Stimulated activated CD4-positive, alpha-beta T cell treated with anti-CD3 and anti-CD28 coated beads, Interleukin-2, amount 100 ng/mL, for 48 hours (primary cell): ENCODE measurements around the gene GDPD5.

Experiments used
- DNase-seq, 2 donors: peaks; one replicate each; pipeline ENCODE4 v3.0.0-alpha.2; 2020

GDPD5 gene

DNA sequence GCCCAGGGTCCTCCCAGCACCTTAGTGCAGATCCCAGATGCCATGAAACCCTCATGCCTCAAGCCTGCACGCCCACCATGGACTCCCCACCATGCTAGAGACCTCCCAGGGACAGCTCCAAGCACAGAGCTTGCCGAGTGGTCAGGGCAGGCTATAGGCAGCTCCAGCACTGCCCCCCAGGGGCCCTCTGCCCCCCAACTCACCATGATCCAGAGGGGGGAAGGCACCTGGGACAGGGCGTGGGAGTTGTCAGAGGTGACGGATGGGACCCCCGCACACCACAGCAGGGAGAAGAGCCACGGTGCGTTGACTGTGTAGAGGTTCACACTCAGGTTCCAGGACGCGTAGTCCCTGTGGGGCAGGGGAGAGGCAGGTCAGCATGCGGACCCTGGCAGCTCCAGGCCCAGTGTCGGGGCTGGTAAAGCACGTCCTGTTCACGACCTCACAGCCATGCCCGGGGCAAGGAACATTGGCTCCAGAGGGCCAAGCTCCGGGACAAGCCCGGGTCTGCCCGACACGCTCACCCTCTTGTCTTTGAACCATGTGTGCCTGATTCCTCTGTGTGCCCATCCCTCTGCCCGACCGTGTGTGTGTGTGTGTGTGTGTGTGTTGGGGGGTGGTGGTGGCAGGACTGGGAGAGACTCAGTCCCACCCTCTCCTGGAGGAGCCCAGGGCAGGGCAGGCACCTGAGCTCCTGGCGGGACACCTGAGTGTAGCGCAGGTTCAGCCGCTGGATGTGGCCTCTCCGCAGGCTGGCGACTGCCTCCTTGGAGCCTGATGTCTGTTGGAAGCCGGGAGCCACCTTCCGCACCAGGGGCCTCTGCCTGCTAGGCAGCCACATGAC lies 84.6 kb downstream of the GDPD5 start:
- DNase-seq: no peak

DNA sequence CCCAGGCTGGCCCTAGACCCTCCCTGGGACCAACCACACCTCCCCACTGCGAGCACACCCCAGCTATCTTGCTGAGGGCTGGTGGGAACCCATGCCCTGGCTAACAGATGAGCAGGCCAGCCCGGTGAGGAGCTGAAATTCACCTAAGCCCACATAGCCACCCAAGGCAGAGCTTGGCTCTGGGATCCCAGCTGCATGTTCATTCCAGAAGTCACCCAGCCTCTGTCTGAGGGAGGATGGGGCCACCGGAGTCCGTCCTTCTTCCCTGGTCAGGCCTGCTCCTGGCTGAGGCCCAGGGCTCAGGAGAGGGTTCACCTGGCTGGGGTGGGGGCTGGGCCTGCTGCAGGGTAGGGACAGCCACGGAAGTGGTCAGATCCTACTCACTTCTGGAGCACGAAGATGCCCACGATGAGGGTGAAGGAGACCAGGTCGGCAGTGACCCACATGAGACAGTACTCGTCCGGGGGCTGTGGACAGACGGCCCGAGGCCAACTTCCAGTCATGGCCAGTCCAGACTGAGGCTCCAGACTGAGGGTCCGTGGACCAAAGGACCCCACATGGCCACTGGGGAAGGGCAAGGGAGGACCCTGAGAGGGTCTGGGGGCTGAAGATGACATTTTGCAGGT lies 86.1 kb downstream of the GDPD5 start:
- no peak for DNase-seq

DNA sequence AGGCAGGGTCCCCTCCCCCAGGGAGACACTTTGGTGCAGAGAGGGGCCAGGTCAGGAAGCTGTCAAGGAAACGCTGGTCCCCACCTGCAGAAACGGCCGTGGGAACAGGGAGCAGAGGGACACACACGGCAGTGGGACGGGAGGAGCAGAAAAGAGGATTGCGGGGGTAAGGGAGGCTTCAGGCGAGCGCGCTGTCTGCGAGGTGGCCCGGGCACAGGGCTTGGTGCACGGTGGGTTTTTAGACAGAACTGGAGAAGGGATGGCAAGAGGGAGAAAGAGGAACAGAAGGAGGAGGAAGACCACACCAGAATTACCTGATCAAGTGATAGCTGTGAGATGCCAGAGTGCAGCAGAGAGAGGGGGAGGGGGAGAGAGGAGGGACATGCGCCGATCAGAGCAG lies 86.7 kb downstream of the GDPD5 start:
- no peak for DNase-seq

DNA sequence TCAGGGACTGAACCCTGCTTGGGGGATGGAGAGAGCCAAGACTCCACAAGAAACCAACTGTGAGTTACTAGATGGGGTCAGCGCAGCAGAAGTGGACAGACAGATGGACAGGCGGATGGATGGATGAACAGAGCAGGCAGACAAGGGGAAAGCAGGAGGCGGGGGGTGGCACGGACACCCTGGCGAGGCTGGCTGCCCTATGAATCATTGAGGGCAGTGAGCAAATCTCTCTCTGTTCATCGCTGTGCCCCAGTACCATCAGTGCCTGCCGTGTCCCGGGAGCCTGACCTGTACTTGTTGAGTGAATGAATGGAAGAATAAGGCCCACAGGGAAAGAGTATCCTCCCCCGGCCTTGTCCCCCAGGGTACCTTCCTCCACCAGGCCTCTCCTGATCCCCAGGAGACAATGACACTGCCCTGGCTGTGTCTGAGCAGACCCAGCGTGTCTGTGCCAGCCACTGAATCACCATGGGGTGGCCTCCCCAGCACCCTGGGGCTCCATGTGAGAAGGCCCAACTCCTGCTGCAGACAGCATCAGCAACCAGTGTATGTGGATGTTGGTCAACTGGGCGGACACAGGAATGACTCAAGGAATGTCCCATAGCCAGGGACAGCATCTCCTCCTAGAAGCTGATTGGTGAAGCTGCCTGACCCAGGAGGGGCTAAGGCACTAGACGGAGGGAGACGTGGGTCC lies 87.6 kb downstream of the GDPD5 start:
- no peak for DNase-seq

DNA sequence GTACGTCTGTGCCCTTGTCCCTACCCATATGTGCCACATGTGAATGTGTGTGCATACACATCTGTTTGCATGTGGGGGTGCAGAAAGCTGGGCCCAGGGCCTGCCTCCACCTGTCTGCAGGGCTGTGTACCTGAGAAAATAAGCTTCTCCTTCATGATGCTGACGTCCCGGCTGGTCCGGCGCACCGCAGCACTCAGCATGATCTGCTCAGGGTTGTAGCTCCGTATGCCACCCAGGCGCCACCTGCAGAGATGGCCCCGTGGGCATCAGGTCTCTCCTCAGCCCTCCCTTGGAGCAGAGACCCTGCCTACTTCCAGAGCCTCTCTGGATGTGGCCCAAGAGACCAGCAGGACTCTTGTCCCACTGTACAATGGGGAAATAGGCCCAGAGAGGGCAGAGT lies 88.9 kb downstream of the GDPD5 start:
- no peak for DNase-seq

DNA sequence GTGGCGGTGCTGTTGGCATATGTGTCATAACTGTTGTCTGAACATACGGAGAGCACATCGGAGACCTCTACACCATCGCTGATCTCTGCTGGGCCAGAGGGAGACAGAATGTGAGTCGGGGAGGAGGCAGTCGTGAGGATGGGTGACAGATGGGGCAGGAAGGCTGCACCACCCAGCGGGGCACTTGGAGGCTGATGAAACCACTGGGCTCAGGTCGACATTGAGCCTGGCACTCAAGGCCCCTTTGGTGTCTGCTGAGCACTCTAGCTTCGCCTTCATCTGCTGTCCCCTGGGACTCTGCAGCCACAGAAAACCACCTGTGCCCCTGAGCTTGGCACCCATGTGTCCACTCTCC lies 90.2 kb downstream of the GDPD5 start:
- no peak for DNase-seq

DNA sequence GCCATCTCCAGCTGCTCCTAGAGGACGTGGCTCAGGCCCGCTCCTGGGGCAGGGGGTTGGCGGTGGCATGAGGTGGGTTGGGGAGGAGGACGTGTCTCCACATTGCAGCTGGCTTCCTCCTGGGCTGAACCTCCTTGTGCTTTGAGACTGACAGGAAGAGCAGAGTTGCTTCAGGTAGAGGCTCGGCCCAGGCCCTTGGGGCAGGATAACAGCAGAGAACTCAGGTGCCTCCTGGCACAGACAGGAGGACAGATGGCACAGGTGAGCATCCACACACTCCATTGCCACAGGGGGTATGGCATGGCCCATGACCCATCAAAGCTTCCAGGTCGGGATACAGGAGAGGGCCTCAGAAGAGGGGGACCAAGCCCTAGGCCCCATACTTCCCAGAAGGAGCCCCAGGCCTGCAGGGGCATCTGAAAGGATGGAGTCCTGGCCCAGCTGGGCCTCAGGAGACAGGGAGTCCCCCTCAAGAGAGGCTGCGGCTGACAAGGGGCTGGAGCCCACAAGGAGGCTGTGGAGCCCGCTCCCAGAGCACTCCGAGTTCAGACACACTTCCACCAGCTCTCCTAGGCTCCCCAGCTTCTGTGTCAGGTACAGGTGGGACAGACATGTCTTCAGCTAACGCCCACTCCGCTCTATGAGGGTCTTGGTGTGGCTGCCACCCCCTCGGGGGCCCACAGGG lies 90.7 kb downstream of the GDPD5 start:
- no peak for DNase-seq

DNA sequence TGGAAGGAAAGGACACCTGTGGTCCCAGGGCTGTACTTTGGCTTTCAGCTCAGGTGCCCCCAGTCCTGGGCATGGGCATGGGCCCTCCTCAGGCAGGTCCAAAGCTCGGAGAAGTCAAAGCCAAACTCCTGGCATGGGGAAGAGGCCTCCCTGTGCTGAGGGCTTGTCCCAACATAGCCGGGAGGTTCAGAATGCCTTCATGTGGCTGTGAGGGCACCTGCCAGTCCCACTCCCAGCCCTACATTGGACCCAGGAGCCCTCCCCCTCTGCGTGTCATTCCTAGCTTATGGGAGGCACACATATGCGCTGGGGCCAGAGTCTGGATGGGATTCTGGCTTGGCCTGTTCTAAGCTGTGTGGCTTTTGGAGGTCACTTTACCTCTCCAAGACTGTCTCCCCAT lies 91.7 kb downstream of the GDPD5 start:
- no peak for DNase-seq

DNA sequence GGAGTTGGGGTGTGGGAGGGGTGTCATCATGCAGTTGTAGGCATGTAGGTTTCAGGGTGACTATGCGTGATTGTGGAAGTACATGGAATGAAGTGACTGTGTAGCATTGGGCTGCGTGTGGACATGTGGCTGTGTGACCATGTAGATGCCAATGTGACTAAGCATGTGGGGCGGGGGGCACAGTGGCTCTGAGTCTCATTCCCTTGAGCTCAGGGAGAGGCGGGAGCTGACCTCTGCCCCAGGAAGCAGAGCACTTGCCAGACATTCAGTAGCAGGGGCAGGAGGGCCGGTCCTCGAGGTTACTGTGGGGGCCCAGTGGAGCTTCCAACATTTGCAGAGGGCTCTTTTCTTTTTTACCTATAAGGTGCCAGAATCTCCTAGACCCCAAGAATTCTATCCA lies 92.3 kb downstream of the GDPD5 start:
- no peak for DNase-seq

DNA sequence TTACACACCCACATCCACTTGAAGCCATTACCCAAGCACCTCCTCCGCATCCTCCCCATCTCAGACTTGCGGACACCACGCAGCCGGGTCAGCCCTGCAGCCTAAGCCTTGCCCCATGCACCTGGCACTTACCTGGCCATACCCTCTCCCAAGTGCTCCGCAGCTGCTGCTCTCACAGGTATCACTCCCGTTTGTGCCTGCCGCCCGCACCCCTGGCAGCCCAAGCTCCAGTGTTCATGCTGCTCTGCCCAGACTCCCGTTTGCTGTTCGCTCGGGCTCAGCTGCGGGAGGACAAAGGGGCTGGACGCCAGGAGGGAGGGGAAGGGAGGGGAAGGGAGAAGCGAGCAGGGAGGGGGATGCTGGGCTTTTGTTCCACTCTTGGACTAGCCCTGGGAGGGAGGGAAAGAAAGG lies 92.8 kb downstream of the GDPD5 start, which contains the start of gene KLHL35:
Gene KLHL35, minus strand, starts transcription at position 293 of the 411 bp plus-strand sequence. CDS start 2,574 bp downstream, outside the sequence.
- no peak for DNase-seq

DNA sequence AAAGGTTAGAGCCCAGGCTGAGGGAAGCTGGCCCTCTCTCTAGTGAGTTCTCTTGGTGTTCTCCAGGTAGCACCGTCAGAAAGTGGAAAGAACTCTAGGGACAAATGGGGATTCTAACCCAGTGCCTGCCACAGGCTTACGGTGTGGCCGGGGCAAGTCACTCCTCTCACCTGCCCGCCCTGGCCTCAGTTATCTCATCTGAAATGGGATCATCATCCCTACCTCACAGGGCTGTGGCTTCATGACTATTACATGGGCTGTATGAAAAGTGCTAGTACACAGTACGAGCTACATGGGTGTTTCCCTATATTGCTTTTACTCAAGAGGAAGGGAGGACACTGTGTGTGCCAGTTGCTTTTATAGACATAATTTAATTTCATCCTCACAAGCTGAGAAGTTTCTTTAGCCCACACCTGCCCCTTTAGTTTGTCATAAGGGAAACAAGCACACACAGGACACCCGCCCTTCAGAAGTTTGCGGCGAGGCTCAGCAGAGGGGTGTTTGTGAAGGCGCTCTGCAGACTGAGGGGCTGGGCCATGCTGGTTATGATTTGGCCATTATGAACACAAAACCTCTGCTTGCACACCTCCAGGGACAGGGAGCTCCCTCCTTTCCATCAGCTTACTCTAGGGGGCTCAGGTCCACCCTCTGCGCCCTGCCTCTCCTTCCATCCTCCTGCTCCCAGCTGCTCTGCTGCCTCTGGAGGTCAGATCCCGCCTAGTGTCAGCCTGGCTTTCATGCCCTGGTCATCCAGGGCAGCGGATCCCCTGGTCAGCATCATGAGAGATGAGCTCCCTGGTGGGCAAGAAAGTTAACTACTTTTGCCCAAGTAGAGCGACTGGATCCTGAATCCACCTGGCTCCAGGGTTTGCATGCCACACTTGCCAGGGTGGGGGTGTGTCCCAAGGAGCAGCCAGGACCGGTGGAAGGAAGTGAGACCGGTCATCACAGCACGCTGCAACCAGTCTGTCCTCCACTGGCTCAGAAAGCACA lies 93.9 kb downstream of the GDPD5 start:
- no peak for DNase-seq

DNA sequence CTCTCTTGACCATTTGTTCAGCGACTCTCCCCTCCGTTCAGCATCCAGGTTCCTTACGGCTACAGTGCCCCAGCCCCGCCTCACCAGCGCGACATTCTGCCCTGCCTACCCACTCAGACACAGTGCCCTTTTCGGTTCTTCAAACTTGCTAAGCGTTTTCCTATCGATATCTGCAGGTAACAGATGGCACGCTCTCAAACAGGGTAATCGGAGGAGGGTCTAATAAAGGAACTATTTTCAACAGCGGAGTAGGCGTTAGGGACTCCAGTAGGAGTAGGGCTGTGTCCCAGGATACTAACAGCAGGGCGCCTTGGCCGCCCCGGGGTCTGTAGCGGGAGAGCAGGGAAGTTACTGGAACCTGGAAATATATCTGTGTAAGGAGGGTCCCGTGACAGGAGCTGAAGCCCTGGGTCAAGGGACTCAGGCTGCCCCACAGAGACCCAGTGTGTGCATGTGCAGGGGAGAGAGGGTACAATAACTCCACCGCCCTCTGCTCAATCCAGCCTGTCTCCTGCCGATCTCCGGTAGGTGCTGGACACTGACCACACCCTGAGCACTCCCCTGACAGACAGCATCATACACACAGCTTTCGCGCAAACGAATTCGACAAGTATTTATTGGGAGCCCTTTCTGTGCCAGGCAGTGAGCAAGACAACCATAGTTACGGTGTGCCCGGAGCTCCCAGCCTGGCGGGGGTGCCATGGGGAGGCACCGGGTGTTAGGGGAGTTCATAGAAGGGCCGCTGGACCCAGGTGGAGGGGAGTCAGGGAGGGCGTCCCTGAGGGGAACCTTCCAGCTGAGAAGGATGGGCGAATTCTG lies 94.8 kb downstream of the GDPD5 start:
- DNase-seq: no peak

DNA sequence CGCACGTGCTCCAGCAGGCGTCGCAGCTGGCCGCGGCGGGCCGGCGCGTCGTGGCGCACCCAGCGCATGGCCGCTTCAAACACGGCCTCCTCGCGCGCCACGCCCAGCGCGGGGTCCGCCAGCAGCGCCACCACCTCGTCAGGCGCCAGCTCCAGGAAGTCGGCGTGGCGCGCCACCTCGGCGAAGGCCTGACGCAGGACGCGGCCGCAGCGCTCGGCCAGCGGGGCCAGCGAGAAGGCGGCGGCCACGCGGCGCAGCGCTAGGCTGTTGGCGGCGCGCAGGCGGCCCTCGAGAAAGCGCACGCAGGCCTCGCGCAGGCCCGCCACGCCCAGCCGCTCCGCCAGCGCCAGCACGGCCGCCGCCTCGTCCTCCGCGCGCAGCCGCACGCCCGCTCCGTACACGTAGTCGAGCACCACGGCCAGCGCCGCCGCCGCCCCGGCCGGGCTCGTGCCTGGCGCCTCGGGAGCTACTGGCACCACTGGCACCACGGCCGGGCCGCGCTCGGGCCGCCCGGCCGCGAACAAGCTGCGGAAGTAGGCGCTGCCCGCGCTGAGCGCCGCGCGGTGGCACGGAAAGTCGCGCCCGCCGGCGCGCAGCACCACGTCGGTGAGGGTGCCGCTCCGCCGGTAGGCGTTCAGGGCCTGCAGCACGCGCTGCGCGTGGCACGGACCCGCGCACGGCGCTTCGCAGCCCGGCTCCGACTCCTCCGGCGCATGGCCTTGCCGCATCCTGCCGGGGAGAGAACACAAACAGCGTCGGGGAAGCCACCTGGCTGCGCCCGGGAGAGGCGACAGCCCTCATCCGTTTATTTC lies 95.6 kb downstream of the GDPD5 start:
- peak; percentile 40 to 61 for DNase-seq

DNA sequence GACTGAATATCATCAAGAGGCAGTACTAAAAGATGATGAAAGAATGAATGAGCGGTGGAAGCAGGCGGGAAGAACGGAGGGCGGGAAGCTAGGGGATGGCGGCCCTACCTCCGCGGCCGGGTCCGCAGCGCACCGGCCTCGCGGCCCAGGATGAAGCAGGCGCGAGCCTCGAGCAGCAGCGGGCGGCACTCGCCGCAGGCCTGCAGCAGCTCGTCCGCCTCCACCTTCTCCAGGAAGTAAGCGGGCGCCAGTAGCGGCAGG lies 96.2 kb downstream of the GDPD5 start:
- no peak for DNase-seq

DNA sequence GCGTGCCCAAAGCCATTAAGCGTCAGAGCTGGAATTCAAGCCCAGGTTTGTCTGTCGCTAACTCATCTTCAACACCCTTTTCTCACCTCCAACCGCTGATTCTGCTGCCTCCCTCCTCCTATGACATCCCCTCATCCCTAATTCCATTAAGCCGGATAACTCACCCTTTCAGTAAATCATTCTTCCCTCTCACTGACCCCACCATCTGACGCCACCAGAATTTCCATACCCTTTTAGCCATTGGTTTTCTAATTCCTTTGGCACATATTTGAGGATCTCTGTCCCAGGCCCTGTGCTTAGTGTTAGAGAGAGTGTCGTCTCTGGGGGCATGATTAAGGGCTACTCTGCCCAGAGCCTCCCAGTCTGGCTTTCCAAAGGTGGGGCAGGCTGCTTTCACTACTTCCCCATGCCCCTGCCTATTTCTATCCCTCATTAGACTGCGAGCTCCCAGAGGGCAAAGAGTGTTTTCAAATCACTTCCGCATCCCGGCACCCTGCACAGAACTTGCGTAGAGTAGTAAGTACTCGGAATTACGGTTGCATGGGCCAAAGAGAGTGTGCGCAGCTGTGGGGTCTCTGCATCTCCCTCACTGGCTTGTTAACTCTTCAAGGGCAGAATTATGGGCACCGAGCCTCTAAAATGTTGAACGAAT lies 96.6 kb downstream of the GDPD5 start:
- no peak for DNase-seq

DNA sequence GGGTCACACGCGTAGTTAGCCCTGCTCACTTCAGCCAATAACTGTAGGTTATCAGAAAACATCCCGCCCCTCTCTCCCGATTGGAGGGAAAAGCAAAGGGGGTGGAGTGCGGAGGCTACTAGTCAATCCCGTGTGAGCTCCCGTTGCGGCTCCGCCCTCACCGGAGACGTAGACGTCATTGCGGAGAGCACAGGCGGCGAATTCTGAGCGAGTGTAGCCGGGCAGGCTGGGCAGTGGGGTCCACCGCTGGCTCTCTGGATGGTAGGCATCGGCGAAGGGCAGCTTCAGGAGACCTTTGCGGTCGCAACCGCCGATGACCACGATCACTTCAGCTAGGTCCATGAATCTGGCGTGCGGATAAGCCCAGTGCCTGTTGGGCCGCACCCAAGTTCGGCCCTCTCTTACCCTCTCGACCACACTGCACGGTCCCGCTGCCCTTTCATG lies 97.4 kb downstream of the GDPD5 start:
- DNase-seq: peak; percentile 33

DNA sequence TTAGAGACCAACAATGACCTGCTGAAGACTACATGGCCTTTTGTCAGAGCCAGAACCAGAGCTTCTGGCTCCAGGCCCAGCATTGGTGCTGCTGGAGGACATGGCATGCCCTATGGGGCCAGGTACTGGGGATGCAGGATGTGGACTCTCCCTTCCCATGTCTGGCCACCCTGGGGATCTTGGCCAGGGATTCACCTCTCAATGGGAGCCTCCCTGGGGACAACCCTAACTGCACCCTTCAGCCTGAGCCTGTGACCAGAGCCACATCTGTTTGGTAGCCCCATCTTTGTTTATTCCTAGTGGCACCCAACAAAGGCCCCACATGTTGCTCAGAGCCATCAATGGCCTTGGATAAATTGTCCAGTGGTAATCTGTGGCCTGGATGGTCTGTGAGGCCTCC lies 98.6 kb downstream of the GDPD5 start:
- no peak for DNase-seq

DNA sequence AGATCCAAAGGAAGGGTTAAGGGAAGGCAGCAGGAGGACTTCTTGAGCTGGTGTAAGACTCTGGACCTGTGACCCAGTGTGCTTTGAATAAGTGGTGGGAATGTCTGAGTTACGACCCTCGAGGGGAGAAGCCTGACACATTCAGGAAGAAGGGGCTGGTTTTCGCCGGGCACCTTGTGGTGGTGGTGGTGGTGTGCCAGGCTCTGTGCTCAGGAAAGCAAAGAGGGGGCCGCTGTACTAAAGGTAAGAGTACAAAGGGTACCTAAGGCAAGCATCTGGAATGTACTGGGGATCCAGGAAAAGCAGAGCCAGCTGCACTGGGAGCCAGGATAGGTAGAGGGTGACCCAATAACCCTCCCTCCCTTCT lies 99.0 kb downstream of the GDPD5 start:
- DNase-seq: no peak

DNA sequence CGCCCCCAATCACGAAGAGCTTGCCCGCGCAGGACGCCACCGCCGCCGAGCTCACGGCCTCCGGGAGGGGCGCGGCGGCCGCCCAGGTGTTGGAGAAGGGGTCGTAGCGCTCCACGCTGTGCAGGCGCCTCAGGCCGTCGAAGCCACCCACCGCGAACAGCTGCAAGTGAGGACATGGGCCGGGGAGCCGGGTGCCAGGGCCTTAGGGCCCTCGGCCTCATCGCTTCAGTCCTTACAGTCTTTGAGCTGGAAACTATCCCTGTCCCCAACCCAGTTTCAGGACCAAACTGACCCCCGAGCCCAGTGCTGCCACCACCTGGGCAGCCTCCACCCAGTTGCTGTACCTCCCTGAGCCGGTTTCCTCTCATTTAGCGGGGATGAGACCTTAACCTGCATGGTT lies 100.3 kb downstream of the GDPD5 start:
- DNase-seq: no peak

DNA sequence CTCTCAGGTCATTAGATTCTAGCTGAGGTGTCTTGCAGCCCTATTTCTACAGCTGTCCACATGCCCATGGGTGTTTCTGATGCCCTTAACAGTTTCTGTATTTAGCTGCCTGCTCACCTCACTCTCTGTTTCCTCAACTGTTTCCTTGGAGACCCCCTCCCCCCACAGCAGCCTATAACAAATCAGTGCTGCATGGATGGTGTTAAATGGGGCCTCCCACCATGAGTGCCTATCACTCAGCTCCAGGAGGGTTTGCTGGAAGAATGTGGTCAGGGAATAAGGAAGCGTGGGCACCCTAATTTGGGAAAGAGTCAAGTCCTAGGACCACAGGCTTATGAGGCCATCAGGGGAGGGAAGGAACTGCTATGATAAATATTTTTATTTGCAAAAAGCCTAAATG lies 101.3 kb downstream of the GDPD5 start:
- no peak for DNase-seq
